Dendritic cell treated with granulocyte-macrophage colony-stimulating factor and Interleukin-4, amounts not matched to agents 40 ng/mL and 50 ng/mL, for 4 days (primary cell): ENCODE data around the gene LTBP3.

ENCODE experiments used
- H3K27ac Mint-ChIP-seq: one replicate; pipeline ENCODE4 v1.8.0; 2022; ENCODE audit warnings: mild to moderate bottlenecking, mixed read lengths
- H3K27me3 Mint-ChIP-seq: one replicate; pipeline ENCODE4 v1.8.0; 2022; ENCODE audit warnings: mild to moderate bottlenecking, mixed read lengths
- H3K36me3 Mint-ChIP-seq: one replicate; pipeline ENCODE4 v1.8.0; 2022; ENCODE audit warnings: low read depth, mixed read lengths
- H3K4me1 Mint-ChIP-seq: one replicate; pipeline ENCODE4 v1.8.0; 2022; ENCODE audit warnings: low read depth, mixed read lengths
- H3K4me3 Mint-ChIP-seq: one replicate; pipeline ENCODE4 v1.8.0; 2022; ENCODE audit warnings: mild to moderate bottlenecking, moderate library complexity, mixed read lengths
- H3K9me3 Mint-ChIP-seq: one replicate; pipeline ENCODE4 v1.8.0; 2022; ENCODE audit warnings: mixed read lengths
- intact Hi-C: fragments of 100-400 bp; cut with micrococcal nuclease; formaldehyde crosslinking; loops from one replicate; pipeline ENCODE4 v1.15.0; 2022

LTBP3 gene

DNA sequence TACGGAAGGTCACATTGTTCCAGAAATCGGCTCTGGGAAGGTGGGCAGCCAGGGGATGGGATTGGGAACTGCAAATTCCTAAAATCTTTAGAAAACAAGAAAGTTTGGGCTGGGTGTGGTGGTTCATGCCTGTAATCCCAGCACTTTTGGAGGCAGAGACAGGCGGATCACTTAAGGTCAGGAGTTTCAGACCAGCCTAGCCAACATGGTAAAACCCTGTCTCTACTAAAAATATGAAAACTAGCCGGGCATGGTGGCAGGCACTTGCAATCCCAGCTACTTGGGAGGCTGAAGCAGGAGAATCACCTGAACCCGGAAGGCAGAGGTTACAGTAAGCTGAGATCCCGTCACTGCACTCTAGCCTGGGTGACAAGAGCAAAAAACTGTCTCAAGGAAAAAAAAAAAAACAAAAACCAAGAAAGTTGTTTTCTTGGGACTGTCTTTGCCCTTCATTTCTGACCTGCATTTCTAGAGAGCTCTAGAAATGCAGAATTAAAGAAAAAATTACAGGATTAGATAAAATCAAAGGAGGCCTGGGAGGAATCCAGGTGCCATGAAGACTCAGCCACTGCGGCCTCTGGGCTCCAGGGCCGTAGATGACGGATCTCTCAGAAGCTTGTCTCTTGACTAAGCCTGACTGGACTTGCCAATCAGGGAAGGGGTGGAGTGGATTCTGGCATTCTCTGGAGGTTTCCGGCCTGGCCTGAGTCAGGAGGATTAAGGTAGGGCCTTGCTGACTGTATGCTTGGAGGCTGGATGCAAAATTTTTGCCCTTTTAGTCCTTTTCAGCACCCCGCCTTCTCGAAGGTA lies 64.6 kb downstream of the LTBP3 start:
- Mint-ChIP-seq H3K27me3 (no peaks in the 10 kb centered on the region), H3K9me3 (no peaks in the 10 kb centered on the region), H3K4me3 (peak overlapping the region; percentile 64), H3K36me3 (peaks cover 6% of the 10 kb centered on the region), H3K4me1 (peaks cover 79% of the 10 kb centered on the region), H3K27ac (peak overlapping the region; percentile 96)
- intact Hi-C loops = no loop called here

DNA sequence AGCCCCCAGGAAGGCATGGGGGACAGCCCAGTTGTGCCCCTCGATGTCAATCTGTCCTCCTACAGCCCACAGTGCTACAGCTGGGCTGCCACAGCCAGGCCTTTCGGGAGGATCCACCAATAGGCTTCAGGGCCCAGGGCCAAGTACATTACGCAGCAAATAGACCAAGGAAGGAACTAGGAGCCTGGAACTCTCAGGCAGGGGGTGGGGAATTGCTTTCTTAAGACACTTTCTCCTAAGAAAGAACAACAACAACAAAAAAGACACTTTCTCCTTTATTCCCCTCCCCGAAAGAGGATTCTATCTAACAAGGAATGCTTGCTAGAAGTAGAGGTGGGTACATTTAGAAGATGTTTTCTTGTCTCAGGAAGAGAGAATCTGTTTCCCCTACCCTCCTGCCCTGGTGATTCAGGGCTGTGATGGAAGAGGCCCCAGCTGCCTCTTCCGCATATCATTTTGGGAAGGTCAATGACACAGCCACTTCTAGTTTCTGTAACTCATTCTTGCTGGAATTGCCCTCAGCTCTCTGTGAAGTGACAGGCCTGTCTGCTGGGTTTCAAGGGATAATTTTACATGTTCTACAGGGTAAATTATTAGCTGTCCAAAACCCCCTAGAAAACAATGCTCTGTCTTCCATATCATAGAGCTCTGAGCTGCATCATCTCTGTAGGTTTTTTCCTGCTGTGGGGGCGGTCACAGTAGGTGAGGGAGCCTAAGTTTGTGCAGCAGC lies 65.4 kb downstream of the LTBP3 start:
- intact Hi-C loops = no loop called here
- H3K9me3 Mint-ChIP-seq = no peaks in the 10 kb centered on the region
- H3K36me3 Mint-ChIP-seq = peaks cover 6% of the 10 kb centered on the region
- peak overlapping the region; percentile 96 for H3K27ac Mint-ChIP-seq
- peak overlapping the region; percentile 64 for H3K4me3 Mint-ChIP-seq
- no peaks in the 10 kb centered on the region for H3K27me3 Mint-ChIP-seq
- peaks cover 86% of the 10 kb centered on the region for H3K4me1 Mint-ChIP-seq

DNA sequence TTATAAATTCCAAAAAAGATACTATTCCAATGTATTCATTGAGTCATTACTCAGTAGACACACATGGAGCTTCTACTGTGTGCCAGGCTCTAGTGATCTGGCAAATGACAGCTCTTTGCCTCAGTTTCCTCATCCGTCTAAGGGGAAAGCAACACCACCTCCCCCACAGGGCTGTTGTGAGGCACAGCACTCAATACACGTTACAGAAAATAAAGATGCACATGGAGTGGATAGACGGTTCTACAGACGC lies 65.8 kb downstream of the LTBP3 start:
- peaks cover 5% of the 10 kb centered on the region for H3K36me3 Mint-ChIP-seq
- H3K9me3 Mint-ChIP-seq = no peaks in the 10 kb centered on the region
- intact Hi-C loops = no loop called here
- peak overlapping the region; percentile 96 for H3K27ac Mint-ChIP-seq
- H3K4me1 Mint-ChIP-seq = peaks cover 91% of the 10 kb centered on the region
- H3K4me3 Mint-ChIP-seq = peak overlapping the region; percentile 51
- H3K27me3 Mint-ChIP-seq = no peaks in the 10 kb centered on the region

DNA sequence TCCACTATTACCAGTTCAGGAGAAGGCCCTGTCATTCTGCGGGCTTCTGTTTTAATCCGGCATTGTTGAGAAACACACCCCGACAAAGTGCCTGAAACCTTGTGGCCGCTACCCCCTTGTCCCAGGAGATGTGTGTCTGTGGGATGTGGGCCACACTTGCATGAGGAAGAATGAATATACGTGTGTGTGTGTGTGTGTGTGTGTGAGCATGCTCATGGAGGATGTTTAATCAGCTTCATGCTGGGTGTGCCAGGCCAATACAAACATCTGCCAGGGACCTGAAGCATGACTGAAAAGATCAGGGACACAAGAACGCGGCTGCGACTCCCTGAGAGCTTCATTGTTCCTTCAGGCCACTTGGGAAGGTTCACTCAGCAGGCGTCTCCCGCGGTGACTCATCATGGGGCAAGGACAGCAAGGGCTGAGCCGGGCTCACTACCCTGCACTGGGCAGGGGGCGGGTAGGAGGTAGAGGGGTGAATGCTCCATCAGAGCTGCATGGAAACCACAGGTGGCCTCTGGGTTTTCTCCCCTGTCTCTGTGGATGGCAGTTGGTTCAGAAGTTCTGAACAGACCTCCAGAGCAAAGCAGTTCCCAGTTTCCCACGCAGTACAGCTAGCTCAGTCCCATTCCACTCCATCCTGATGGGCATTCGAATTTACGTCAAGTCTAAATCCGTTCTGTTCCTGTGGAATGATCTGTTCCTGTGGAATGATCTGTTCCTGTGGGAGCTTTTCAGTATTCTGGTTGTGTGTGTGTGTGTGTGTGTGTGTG lies 66.4 kb downstream of the LTBP3 start:
- H3K27ac Mint-ChIP-seq = peak overlapping the region; percentile 96
- peaks cover 91% of the 10 kb centered on the region for H3K4me1 Mint-ChIP-seq
- intact Hi-C loops = no loop called here
- peak overlapping the region; percentile 17 for H3K4me3 Mint-ChIP-seq
- peaks cover under 1% of the 10 kb centered on the region for H3K36me3 Mint-ChIP-seq
- H3K9me3 Mint-ChIP-seq = no peaks in the 10 kb centered on the region
- H3K27me3 Mint-ChIP-seq = no peaks in the 10 kb centered on the region

DNA sequence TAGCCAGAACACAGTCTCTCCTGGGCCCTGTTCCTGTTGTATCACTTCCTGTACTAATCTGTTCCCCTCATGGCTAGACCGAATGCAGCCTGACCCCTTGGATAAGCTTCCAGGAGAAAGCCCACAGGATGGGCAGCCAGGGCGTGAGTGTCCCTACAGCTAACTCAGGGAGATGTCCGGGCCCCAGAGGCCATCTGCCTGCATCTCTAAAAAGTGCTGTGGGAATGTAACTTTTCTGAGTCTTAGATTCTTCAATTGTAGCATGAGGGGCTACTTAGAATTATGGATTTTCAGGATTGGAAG lies 67.0 kb downstream of the LTBP3 start:
- H3K4me3 Mint-ChIP-seq = no peak overlapping the region
- no peaks in the 10 kb centered on the region for H3K27me3 Mint-ChIP-seq
- peak overlapping the region; percentile 96 for H3K27ac Mint-ChIP-seq
- H3K9me3 Mint-ChIP-seq = no peaks in the 10 kb centered on the region
- peaks cover 91% of the 10 kb centered on the region for H3K4me1 Mint-ChIP-seq
- intact Hi-C loops = no loop called here
- no peaks in the 10 kb centered on the region for H3K36me3 Mint-ChIP-seq

DNA sequence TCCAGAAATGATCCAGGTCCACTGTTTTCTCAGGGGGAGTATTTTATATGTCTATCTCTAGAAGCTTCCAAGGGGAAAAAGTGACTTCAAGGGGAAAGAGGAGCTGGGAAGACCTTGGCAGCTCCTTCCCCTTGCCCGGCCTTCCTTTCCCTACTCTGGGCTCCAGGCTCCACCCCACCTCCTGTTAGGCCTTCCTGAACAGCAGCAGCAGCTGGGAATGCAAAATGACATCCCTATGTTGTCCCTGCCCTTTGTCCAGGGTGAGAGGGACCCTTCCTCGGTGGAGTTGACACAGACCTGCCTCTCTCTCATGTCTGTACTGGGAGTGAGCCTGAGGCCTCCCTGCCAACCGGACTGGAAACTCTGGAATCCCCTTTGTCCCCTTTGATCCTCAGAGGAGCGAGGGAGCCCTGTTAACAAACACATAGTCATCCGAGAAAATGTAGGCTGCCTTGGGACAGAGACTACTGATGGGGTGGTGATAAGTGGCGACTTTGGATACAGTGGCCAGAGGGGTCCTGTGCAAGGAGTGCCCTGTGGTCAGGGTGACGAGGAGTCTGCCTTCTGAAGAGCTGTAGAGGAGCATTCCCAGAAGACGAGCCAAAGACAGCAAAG lies 68.3 kb downstream of the LTBP3 start:
- no peaks in the 10 kb centered on the region for H3K9me3 Mint-ChIP-seq
- H3K27me3 Mint-ChIP-seq = no peaks in the 10 kb centered on the region
- H3K4me3 Mint-ChIP-seq = no peak overlapping the region
- no peaks in the 10 kb centered on the region for H3K36me3 Mint-ChIP-seq
- H3K27ac Mint-ChIP-seq = peak overlapping the region; percentile 96
- peaks cover 88% of the 10 kb centered on the region for H3K4me1 Mint-ChIP-seq
- intact Hi-C loops = no loop called here

DNA sequence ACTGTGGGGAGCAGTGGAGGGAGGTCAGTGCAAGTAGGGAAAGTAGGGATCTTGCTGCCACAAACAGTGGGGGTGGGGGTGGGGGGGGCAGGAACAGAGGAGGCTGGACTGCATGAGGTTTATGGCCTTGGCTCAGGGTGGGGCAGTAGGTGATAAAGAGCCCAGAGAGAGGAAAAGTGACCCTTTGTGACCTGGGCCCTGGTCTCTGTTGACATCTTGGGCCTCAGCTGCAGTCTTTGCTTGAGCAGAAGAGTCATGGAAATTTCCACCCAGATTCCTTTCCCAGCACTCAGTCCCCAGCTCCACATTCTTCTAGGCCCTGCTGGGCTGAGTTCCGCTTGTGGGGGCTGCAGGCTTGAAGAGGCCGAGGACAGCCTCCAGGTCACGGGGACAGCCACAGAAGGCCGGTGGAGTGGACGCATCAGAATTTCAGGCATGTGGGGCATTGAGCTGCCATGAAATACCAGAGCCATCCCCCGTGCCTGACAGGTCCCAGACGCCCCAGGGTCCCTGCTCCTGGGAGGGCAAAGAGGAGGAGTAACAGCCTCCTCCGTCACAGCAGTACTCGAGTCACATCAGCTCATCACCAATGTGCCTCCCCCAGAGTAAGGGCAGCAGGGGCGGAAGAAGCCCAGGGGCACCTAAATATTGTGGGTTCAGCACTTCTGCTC lies 69.0 kb downstream of the LTBP3 start:
- no peak overlapping the region for H3K4me3 Mint-ChIP-seq
- intact Hi-C loops = no loop called here
- H3K27ac Mint-ChIP-seq = peak overlapping the region; percentile 96
- H3K4me1 Mint-ChIP-seq = peaks cover 82% of the 10 kb centered on the region
- no peaks in the 10 kb centered on the region for H3K36me3 Mint-ChIP-seq
- no peaks in the 10 kb centered on the region for H3K9me3 Mint-ChIP-seq
- no peaks in the 10 kb centered on the region for H3K27me3 Mint-ChIP-seq
